ENCODE measurements around the gene RETREG1.

RETREG1 gene

GRCh38 chr5:16596581-16596940 is 20.2 kb downstream of the RETREG1 start:
- Histone ChIP-seq H3K27ac (ENCODE audit: low read depth, low read length) (no peak overlapping the region), H3K27me3 (ENCODE audit: control insufficient read depth, insufficient read depth, low read length) (no peaks in the 10 kb centered on the region), H3K4me1 (ENCODE audit: control insufficient read depth, insufficient read depth, low read length) (peaks cover 9% of the 10 kb centered on the region), H3K9ac (ENCODE audit: low read length) (no peak overlapping the region), H3K36me3 (ENCODE audit: control insufficient read depth, insufficient read depth, low read length) (no peaks in the 10 kb centered on the region), H3K4me3 (ENCODE audit: low read depth, low read length) (no peak overlapping the region), H3K9me3 (ENCODE audit: control insufficient read depth, insufficient read depth, low read depth, low read length) (no peaks in the 10 kb centered on the region; the same call in 1 of the 2 replicates)

- no peaks in the 10 kb centered on the region; the same call in 1 of the 2 replicates for H3K9me3 ChIP-seq (ENCODE audit: control insufficient read depth, insufficient read depth, low read depth, low read length)
- H3K4me1 ChIP-seq (ENCODE audit: control insufficient read depth, insufficient read depth, low read length): peaks cover 13% of the 10 kb centered on the region
- H3K27me3 ChIP-seq (ENCODE audit: control insufficient read depth, insufficient read depth, low read length): no peaks in the 10 kb centered on the region
- H3K27ac ChIP-seq (ENCODE audit: low read depth, low read length): no peak overlapping the region
- no peak overlapping the region for H3K4me3 ChIP-seq (ENCODE audit: low read depth, low read length)
- no peaks in the 10 kb centered on the region for H3K36me3 ChIP-seq (ENCODE audit: control insufficient read depth, insufficient read depth, low read length)
- no peak overlapping the region for H3K9ac ChIP-seq (ENCODE audit: low read length)
Measured at GRCh38 chr5:16595881-16596580, 20.8 kb downstream of the RETREG1 start.

GRCh38 chr5:16593628-16594027 is 23.2 kb downstream of the RETREG1 start:
- Histone ChIP-seq H3K9me3 (ENCODE audit: control insufficient read depth, insufficient read depth, low read depth, low read length) (no peaks in the 10 kb centered on the region), H3K36me3 (ENCODE audit: control insufficient read depth, insufficient read depth, low read length) (no peaks in the 10 kb centered on the region), H3K4me3 (ENCODE audit: low read depth, low read length) (no peak overlapping the region), H3K27me3 (ENCODE audit: control insufficient read depth, insufficient read depth, low read length) (no peaks in the 10 kb centered on the region), H3K27ac (ENCODE audit: low read depth, low read length) (no peak overlapping the region), H3K4me1 (ENCODE audit: control insufficient read depth, insufficient read depth, low read length) (peaks cover 13% of the 10 kb centered on the region), H3K9ac (ENCODE audit: low read length) (no peak overlapping the region)

GRCh38 chr5:16593013-16593412 is 23.8 kb downstream of the RETREG1 start:
- no peaks in the 10 kb centered on the region for H3K27me3 ChIP-seq (ENCODE audit: control insufficient read depth, insufficient read depth, low read length)
- peaks cover 13% of the 10 kb centered on the region for H3K4me1 ChIP-seq (ENCODE audit: control insufficient read depth, insufficient read depth, low read length)
- no peak overlapping the region for H3K4me3 ChIP-seq (ENCODE audit: low read depth, low read length)
- H3K9me3 ChIP-seq (ENCODE audit: control insufficient read depth, insufficient read depth, low read depth, low read length): no peaks in the 10 kb centered on the region
- H3K27ac ChIP-seq (ENCODE audit: low read depth, low read length): no peak overlapping the region
- H3K9ac ChIP-seq (ENCODE audit: low read length): no peak overlapping the region
- no peaks in the 10 kb centered on the region for H3K36me3 ChIP-seq (ENCODE audit: control insufficient read depth, insufficient read depth, low read length)

- H3K9ac ChIP-seq (ENCODE audit: low read length): no peak overlapping the region
- no peaks in the 10 kb centered on the region for H3K27me3 ChIP-seq (ENCODE audit: control insufficient read depth, insufficient read depth, low read length)
- no peak overlapping the region for H3K4me3 ChIP-seq (ENCODE audit: low read depth, low read length)
- no peaks in the 10 kb centered on the region for H3K36me3 ChIP-seq (ENCODE audit: control insufficient read depth, insufficient read depth, low read length)
- no peak overlapping the region for H3K27ac ChIP-seq (ENCODE audit: low read depth, low read length)
- no peaks in the 10 kb centered on the region for H3K9me3 ChIP-seq (ENCODE audit: control insufficient read depth, insufficient read depth, low read depth, low read length)
- peaks cover 13% of the 10 kb centered on the region for H3K4me1 ChIP-seq (ENCODE audit: control insufficient read depth, insufficient read depth, low read length)
Measured at GRCh38 chr5:16592255-16592654, 24.5 kb downstream of the RETREG1 start.

- Histone ChIP-seq H3K27ac (ENCODE audit: low read depth, low read length) (no peak overlapping the region), H3K9ac (ENCODE audit: low read length) (no peak overlapping the region), H3K36me3 (ENCODE audit: control insufficient read depth, insufficient read depth, low read length) (no peaks in the 10 kb centered on the region), H3K9me3 (ENCODE audit: control insufficient read depth, insufficient read depth, low read depth, low read length) (peaks cover 8% of the 10 kb centered on the region), H3K4me1 (ENCODE audit: control insufficient read depth, insufficient read depth, low read length) (peaks cover 13% of the 10 kb centered on the region), H3K4me3 (ENCODE audit: low read depth, low read length) (no peak overlapping the region), H3K27me3 (ENCODE audit: control insufficient read depth, insufficient read depth, low read length) (no peaks in the 10 kb centered on the region)
Measured at GRCh38 chr5:16590685-16591084, 26.1 kb downstream of the RETREG1 start.

GRCh38 chr5:16589658-16590057 is 27.1 kb downstream of the RETREG1 start:
- no peak overlapping the region for H3K9ac ChIP-seq (ENCODE audit: low read length)
- H3K27me3 ChIP-seq (ENCODE audit: control insufficient read depth, insufficient read depth, low read length): no peaks in the 10 kb centered on the region
- no peaks in the 10 kb centered on the region for H3K36me3 ChIP-seq (ENCODE audit: control insufficient read depth, insufficient read depth, low read length)
- peaks cover 8% of the 10 kb centered on the region for H3K9me3 ChIP-seq (ENCODE audit: control insufficient read depth, insufficient read depth, low read depth, low read length)
- H3K4me1 ChIP-seq (ENCODE audit: control insufficient read depth, insufficient read depth, low read length): peaks cover 13% of the 10 kb centered on the region
- H3K27ac ChIP-seq (ENCODE audit: low read depth, low read length): no peak overlapping the region
- no peak overlapping the region for H3K4me3 ChIP-seq (ENCODE audit: low read depth, low read length)

GRCh38 chr5:16588434-16589214 is 28.2 kb downstream of the RETREG1 start:
- Histone ChIP-seq H3K27me3 (ENCODE audit: control insufficient read depth, insufficient read depth, low read length) (no peaks in the 10 kb centered on the region), H3K9me3 (ENCODE audit: control insufficient read depth, insufficient read depth, low read depth, low read length) (peaks cover 8% of the 10 kb centered on the region), H3K27ac (ENCODE audit: low read depth, low read length) (no peak overlapping the region), H3K4me1 (ENCODE audit: control insufficient read depth, insufficient read depth, low read length) (peaks cover 13% of the 10 kb centered on the region), H3K9ac (ENCODE audit: low read length) (no peak overlapping the region), H3K36me3 (ENCODE audit: control insufficient read depth, insufficient read depth, low read length) (no peaks in the 10 kb centered on the region), H3K4me3 (ENCODE audit: low read depth, low read length) (no peak overlapping the region)

- Histone ChIP-seq H3K9me3 (ENCODE audit: control insufficient read depth, insufficient read depth, low read depth, low read length) (peaks cover 8% of the 10 kb centered on the region), H3K36me3 (ENCODE audit: control insufficient read depth, insufficient read depth, low read length) (no peaks in the 10 kb centered on the region), H3K4me1 (ENCODE audit: control insufficient read depth, insufficient read depth, low read length) (peaks cover 4% of the 10 kb centered on the region; the same call in 1 of the 2 replicates), H3K27me3 (ENCODE audit: control insufficient read depth, insufficient read depth, low read length) (no peaks in the 10 kb centered on the region), H3K9ac (ENCODE audit: low read length) (no peak overlapping the region), H3K4me3 (ENCODE audit: low read depth, low read length) (no peak overlapping the region), H3K27ac (ENCODE audit: low read depth, low read length) (no peak overlapping the region)
Measured at GRCh38 chr5:16586556-16586955, 30.2 kb downstream of the RETREG1 start.

- no peak overlapping the region for H3K4me3 ChIP-seq (ENCODE audit: low read depth, low read length)
- no peaks in the 10 kb centered on the region for H3K27me3 ChIP-seq (ENCODE audit: control insufficient read depth, insufficient read depth, low read length)
Measured at GRCh38 chr5:16585041-16585667, 31.6 kb downstream of the RETREG1 start.

GRCh38 chr5:16582081-16582480 is 34.7 kb downstream of the RETREG1 start:
- Histone ChIP-seq H3K27ac (ENCODE audit: low read depth, low read length) (no peak overlapping the region), H3K27me3 (ENCODE audit: control insufficient read depth, insufficient read depth, low read length) (no peaks in the 10 kb centered on the region), H3K4me3 (ENCODE audit: low read depth, low read length) (no peak overlapping the region), H3K4me1 (ENCODE audit: control insufficient read depth, insufficient read depth, low read length) (peaks cover 7% of the 10 kb centered on the region), H3K9me3 (ENCODE audit: control insufficient read depth, insufficient read depth, low read depth, low read length) (peaks cover 8% of the 10 kb centered on the region), H3K36me3 (ENCODE audit: control insufficient read depth, insufficient read depth, low read length) (no peaks in the 10 kb centered on the region), H3K9ac (ENCODE audit: low read length) (no peak overlapping the region)

More at GRCh38 chr5:16585041-16585667, 31.6 kb downstream of the RETREG1 start:
- H3K36me3 ChIP-seq (ENCODE audit: control insufficient read depth, insufficient read depth, low read length): no peaks in the 10 kb centered on the region
- peaks cover 8% of the 10 kb centered on the region for H3K9me3 ChIP-seq (ENCODE audit: control insufficient read depth, insufficient read depth, low read depth, low read length)
- H3K9ac ChIP-seq (ENCODE audit: low read length): no peak overlapping the region
- no peak overlapping the region for H3K27ac ChIP-seq (ENCODE audit: low read depth, low read length)
- H3K4me1 ChIP-seq (ENCODE audit: control insufficient read depth, insufficient read depth, low read length): no peaks in the 10 kb centered on the region
